ENCODE measurements around the gene DAAM1.

- TF ChIP-seq POLR2AphosphoS5 (IDR thresholded peaks at IDR 0.05) (no peak), CTCF (IDR thresholded peaks at IDR 0.05; ENCODE audit: poor library complexity, severe bottlenecking) (no peak), TAF1 (IDR thresholded peaks at IDR 0.05; ENCODE audit: low read depth) (no peak), EP300 (conservative IDR thresholded peaks at IDR 0.05; ENCODE audit: poor library complexity, severe bottlenecking) (no peak), MXI1 (conservative IDR thresholded peaks at IDR 0.05; ENCODE audit: poor library complexity, severe bottlenecking) (no peak), REST (IDR thresholded peaks at IDR 0.05; ENCODE audit: borderline replicate concordance) (no peak), EZH2 (IDR thresholded peaks at IDR 0.05; ENCODE audit: borderline replicate concordance, insufficient read depth, low read length, poor library complexity, severe bottlenecking) (no peak), RAD21 (conservative IDR thresholded peaks at IDR 0.05) (no peak)
Measured at GRCh38 chr14:59246566-59246965, 58.1 kb downstream of the DAAM1 start.

Data from neural cell (in vitro differentiated cells).